GM21515 (cell line): ENCODE results near the gene NEUROG3.
"Not testable (repeated sequence)": the region's sequence is repeated elsewhere in the genome, so short reads cannot be mapped to it uniquely, and the experiment has no call there.

Source experiments
- ATAC-seq: cut with Tn5 transposase; IDR thresholded peaks from one replicate; pipeline ENCODE4 v1.9.1; 2021; ENCODE audit not compliant: unreplicated experiment

Gene NEUROG3

DNA sequence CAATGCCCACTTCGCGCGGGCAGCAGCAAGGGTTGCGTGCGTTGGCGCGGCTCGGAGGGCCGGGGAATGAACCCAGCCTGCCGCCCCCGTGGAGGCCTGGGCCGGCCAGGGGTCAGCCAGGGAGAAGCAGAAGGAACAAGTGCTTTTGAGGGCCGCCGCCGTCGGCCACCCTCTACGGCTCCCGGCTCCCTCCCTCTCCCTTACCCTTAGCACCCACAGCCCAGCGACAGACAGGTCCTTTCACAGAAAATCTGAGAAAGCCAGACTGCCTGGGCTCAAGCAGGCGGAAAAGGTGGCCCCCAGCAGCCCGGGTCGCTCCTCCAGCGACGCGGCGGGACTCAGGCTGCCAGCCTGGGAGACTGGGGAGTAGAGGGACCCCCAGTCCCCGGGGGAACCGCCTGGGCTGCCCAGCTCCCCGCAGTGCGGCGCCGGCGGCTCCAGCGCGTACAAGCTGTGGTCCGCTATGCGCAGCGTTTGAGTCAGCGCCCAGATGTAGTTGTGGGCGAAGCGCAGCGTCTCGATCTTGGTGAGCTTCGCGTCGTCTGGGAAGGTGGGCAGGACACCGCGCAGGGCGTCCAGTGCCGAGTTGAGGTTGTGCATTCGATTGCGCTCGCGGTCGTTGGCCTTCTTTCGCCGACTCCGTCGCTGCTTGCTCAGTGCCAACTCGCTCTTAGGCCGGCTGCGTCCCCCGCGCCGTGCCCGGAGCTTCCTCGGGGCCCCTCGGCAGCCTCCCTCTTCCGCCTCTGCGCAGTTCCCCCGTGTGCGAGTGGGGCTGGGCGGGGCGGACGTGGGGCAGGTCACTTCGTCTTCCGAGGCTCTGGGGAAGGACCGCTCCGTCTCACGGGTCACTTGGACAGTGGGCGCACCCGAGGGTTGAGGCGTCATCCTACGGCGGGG is 815 bp downstream of the NEUROG3 start:
- no peak for ATAC-seq

- no peak for ATAC-seq
These were observed 1.5 kb downstream of the NEUROG3 start for GRCh38 chr10:69571618-69572158.

DNA sequence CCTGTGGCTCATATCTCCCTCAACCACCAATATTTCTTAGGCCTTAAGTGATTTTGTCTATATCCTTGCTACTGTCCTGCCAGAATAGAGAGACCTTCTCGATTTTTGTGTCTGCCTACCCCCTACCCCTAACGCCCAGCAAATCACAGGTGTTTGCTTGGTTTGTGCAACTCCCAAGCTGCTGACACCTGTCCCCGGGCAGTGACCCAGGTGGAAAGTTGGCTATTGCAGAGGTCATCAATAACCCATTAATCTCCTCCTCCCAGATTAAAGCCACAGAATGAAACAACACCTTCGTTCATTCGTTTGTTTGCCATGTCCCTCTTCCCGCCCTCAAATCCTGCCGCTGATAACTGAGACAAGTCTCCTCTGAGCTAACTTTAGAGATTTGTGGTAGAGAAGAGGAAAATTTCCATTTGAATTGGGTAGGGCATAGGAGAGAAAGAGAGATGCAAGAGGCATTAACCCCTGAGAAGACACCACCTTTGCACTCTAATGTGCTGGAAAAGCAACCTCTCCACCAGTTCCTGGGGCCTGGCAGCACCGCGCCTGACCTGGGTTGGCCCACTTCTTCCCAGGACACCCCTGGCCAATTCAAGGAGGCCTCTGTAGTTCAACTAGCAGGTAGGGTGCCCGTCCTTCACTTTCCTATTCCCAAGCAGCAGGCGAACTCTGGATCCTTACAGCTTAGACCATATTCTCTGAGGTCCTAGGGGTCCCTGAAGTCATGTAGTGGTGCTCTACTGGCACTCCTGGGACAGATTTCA is 3.0 kb downstream of the NEUROG3 start:
- ATAC-seq: no peak

GRCh38 chr10:69569396-69569934 is 3.8 kb downstream of the NEUROG3 start:
- ATAC-seq: no peak

DNA sequence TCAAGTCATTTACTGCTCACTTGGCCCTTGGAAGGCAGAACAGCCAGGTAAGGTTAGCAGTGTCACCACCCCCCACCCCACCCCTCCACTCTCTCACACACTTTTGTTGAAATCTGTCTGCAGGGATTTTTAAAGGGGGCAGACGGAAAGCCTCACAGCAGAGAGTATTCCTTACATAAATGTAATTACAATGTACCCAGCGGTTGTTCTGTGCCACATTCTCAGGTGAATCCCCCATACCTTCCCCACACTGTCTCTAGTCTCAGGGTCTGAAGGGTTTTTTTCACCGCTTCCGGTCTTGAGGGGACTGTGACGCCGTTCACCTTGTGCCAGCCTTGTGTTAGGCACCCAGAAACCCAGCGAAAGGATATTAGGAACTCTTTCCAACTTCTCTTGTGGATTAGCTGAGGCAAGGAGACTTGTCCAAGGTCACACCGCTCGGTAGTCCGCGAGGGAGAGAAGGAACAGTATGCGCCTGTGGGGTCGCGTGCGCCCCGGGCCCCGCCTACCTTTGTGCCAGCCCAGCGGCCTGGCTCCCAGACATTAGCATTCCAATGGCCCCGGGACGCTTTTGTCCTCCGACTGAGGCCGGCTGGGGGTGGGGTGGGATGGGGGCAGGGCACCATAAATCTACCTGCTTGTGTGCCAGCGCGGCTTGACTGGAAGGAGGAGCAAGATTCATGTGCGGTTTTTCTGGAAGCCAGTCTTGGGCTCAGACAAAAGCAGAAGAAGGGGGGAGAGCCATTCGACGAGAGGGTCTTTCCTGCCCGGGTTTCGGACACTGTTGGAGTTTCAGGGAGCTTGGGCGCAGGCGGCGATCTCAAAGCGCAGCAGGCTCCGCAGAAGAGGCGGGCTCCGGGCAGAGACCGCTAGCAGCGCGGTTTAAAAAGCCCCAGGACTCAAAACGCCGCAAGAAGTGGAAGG is 4.5 kb downstream of the NEUROG3 start:
- no peak for ATAC-seq

- ATAC-seq: no peak
These were observed 5.3 kb downstream of the NEUROG3 start for GRCh38 chr10:69567920-69568319.

DNA sequence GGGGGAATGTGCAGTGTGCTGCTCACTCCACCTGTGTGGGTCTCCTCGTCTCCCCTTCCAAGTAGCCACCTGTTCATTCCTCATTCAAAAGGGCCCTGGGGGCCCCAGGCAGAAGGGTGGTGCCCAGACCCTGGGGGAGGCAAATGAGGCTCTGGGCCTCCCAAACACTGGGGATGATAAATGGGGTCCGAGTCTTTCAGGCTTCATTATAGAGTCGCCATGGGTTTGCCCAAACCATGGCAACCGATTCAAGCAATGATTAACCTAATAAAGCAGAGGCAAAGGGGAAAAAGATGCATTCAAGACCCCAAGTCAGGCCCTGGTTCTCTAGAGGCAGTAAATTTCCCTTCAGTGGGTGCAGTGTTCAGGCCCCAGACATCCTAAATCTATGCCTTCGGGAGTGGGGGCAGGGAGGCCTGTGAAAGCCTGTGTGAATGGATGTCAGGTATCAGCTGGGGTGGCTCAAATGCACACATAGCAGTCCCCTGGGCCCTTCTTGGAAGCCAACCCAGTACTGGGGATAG is 10.4 kb downstream of the NEUROG3 start:
- ATAC-seq: no peak

- ATAC-seq: no peak
These were observed 13.7 kb downstream of the NEUROG3 start for GRCh38 chr10:69559525-69559924.

- ATAC-seq: no peak
These were observed 14.7 kb downstream of the NEUROG3 start for GRCh38 chr10:69558559-69558958.

DNA sequence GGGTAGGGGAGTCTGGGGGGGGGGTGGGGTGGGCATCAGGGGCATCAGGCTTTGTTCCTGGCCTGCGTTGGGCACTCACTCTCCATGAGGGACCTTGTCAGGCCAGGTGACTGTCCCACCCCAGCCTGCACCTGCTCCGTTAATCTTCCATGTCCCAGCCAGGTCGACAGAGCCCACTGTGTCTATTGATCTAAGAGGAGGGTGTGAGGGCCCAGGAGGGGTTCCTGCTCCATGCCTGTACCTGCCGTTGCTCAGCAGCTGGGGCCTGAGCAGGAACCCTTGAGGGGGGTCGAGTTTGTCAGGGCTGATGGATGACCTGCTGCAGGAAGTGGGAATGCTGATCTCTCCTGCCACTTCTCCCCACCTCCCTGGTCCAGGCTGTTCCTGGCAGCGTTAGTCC is 18.6 kb downstream of the NEUROG3 start:
- ATAC-seq: no peak

DNA sequence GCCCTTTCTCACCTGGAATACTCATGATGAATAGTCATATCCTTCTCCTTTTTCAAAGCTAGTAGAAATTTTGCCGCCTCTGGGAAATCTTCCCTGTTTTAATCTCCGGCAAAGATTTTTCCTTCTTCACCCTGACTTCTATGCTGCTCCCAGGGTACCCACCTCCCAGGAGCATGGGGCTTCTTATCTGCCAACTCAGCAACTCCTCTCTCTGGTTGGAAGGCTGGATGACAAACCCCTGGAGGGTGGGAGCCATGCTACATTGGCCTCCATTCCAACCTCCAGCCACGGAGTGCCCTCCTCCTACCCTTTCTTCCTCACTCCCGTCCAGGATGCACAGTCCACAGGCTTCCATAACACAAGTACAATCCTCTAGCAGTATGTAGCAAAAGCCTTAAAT is 19.9 kb downstream of the NEUROG3 start:
- ATAC-seq: no peak

DNA sequence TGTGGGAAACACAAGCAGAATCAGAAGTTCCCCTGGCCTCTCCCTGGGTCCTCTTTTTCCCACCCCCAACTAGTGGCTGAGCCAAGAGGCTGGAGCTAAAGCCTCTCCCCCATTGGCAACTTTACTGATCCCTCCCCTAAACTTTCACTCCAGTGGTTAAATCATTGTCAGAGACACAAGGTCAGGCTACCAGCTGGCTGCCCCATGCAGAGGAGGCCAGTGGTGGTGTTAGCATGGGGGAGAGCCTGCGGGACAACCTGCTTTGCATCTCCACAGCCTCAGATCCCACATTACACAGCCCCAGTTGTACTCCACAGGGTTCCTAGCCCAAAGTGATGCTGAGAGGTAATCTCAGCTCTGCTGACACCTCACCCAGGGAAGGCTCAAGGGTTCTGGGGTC is 21.0 kb downstream of the NEUROG3 start:
- no peak for ATAC-seq

DNA sequence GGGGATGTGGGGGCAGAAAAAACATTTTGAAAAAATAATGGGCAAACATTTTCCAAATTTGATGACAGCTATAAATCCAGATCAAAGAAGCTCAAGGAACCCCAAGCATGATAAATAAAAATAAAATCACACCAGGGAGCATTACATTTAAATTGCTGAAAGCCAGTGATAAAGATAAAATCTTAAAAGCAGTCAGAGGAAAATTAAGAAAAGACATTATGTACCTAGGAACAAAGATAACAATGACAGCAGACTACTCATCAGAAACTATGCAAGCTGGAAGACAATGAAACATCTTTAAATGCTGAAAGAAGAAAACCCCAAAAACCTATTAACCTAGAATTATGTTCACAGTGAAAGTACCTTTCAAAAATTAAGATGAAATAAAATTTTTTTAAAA is 23.3 kb downstream of the NEUROG3 start:
- ATAC-seq: no peak

GRCh38 chr10:69541463-69541862 is 31.8 kb downstream of the NEUROG3 start:
- no peak for ATAC-seq

DNA sequence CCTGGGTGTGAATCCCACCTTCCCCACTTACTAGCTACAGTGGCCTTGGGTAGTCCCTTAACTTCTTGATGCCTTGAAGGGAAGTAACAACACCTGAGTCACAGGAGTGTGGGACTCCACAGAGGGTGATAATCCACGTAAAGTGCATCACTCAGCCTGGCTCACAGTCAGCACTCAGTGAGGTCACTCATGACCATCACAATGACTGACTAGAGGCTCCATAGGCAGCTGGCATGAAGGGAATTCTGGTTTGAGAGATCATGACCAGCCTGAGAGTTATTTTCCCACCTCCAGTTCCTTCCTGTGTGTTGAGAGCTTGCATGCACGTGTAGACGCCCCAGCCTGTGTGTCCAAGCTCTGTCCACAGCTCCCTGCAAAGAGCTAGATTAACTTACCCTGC is 34.8 kb downstream of the NEUROG3 start:
- no peak for ATAC-seq

- ATAC-seq: no peak
These were observed 35.8 kb downstream of the NEUROG3 start for GRCh38 chr10:69537449-69537848.

DNA sequence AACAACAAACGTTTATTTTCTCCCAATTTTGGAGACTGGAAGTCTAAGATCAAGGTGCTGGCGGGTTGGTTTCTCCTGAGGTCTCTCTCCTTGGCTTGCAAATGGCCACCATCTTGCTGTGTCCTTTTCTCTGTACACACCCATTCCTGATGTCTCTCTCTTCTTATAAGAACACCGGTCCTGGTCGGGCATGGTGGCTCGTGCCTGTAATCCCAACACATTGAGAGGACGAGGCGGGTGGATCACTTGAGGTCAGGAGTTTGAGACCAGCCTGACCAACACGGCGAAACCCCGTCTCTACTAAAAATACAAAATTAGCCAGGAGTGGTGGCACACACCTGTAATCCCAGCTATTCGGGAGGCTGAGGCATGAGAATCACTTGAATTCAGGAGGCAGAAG is 36.7 kb downstream of the NEUROG3 start:
- not testable (repeated sequence) for ATAC-seq

DNA sequence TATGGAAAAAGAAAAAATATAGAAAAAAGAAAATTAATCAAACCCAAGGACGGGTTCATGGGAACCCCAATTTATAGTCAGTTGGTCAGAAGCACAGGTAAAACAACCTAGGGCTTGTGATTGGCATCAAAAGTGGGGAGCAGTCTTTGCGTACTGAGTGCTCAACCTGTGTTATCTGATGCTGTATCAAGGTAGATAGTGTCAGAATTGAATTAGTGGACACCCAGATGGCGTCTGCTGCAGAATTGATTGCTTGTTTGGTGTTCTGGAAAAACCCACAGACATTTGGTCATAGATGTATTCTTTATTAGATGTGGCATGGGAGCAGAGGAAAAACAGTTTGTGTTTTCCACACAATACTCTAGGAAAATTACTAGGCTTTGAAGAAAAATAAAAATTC is 39.6 kb downstream of the NEUROG3 start:
- no peak for ATAC-seq

- ATAC-seq: no peak
These were observed 45.3 kb downstream of the NEUROG3 start for GRCh38 chr10:69527961-69528360.
